Dermis microvascular lymphatic vessel endothelial cell (primary cell): ENCODE measurements around the gene PTPRR. TPM values are rescaled to one million over a fixed set of nuclear protein-coding genes. Genes with fewer than 3 reads are reported as not detected.
"Not testable (repeated sequence)": the region's sequence is repeated elsewhere in the genome, so short reads cannot be mapped to it uniquely, and the experiment has no call there.

ENCODE experiments used
- DNase-seq, 2 donors: peaks; one replicate each; pipeline versions ENCODE4 v3.0.0 to v3.0.0-alpha.2; 2010; ENCODE audit warnings: low read depth in 2 of 2
- total RNA-seq: library from RNA; depleted of rRNA; stranded (reverse); fragments of >200 nt; gene quantifications from 2 replicates; pipeline ENCODE4 v1.2.1, GENCODE V29; 2014

The PTPRR gene
- total RNA-seq, 1 donor from 2014 or later, result under 0.01 TPM

DNA sequence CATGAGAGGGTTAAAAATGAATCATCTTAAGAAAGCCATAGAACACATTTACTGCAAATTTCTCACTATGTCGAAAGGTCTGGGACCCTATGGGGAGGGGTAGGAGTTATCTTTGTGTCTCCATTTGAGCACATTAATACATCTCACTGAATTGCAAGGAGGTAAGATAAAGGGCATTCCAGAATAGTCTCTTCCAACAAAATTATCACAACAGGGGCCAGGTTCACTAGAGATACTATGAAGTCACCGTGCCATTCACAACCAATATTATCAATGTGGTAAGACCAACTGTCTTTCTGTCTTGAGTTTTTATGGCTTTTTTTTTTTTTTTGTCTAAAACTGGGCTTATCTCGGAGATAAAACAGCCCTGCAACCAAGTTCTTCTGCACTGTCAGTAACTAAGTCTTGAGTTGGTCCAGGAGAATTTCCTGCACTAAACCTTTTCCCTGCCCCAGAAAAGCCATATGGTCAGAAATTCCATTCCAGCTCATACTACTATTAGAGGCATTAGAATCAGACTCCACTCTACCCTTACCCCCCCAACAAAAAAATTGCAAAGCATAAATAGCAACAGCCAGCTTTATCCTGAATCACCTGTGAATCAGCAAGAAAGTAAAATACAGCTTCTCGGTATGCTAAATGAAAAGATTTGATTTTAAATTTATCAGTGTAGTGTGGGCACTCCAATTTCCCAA, 79.7 kb downstream of the PTPRR start:
- no peak for DNase-seq

DNA sequence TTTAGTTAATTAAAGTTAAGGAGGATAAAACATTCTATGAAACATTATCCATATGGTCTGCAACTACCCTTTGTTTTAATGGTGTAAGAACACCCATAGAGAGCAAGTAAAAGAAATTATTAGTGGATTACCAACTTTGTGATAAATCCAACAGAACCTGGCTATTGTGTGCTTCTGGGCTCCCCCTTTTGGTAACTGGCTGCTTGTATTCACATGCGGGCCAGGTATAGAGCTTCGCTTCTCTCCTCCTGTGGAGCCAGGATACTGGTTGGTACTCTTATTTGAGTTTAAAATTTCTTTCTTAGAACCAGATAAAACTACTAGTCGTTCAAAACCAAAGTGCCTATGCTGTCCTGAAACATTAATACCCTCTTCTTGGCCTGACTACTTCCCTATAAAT, 81.0 kb downstream of the PTPRR start:
- DNase-seq, result no peak

DNA sequence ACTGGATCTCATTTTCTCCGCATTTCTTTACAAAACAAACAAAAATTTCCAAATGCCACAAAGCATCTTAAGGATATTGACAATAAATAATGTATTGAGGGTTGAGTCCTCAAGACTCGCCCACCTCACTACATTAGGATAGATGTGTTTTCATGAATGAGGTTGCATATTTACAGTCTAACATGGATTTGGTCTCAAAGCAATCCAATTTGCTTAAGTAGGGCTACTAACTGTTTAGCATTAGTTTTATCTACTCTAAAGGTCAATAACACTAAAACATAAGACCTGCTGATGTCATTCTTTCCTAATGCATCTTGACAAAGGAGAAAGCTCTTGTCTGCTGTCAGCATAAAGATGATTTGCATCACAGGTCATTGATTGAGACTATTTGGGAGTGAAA, 82.4 kb downstream of the PTPRR start:
- no peak for DNase-seq

DNA sequence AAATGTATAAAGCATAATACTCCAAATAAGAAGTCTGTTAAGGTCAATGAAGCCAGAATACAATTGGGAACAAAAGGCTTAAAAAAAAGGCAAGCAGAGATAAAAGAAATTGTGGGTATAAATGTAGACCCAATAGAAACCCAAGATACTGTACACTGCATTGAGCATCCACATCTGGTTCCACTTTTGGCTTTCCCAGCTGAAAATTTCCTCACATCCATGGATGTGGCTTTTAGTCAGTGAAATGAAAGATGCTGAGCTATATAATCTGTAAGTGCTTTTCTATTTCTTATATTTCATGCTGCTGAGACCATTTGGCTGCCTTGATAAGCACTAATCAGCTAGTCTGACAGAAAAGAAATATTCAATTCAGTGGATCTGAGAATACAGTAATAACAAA, 83.5 kb downstream of the PTPRR start:
- DNase-seq, result no peak

DNA sequence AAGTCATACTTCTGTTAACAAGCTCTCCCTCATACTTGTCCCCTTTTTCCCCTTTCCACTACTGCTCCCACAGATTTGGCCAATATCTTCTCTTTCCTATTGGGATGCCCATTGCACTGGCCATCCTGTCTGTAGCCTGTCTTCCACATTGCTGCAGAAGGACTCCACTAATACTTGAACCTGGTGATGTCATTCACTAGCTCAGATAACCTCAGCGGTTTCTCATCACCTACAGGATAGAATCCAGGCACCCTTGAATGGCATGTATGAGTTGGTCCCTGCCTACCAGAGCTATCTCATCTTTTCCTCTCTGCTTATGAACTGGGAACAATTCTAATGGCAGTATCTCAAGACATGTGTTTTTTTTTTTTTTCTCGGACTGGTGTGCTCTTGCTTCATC, 84.6 kb downstream of the PTPRR start:
- DNase-seq, result no peak

DNA sequence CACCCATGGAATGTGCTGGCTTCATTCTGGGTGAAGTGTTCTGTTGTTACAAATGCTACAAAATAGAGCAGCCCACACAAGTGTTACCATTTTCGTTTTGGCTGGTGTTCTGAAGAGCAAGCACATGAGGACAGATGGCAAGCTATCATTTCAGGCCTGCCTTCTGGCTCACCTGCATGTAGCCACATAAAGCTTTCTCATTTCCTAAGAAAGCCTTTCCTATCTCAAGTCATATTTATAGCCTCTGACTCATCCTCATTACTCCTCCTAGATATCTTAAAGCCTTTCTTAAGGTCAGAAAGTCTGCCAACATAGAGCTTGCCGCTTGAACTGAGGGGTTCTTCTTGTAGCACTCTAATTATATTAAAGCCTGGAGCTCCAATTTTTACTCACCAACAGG, 89.0 kb downstream of the PTPRR start:
- no peak for DNase-seq

DNA sequence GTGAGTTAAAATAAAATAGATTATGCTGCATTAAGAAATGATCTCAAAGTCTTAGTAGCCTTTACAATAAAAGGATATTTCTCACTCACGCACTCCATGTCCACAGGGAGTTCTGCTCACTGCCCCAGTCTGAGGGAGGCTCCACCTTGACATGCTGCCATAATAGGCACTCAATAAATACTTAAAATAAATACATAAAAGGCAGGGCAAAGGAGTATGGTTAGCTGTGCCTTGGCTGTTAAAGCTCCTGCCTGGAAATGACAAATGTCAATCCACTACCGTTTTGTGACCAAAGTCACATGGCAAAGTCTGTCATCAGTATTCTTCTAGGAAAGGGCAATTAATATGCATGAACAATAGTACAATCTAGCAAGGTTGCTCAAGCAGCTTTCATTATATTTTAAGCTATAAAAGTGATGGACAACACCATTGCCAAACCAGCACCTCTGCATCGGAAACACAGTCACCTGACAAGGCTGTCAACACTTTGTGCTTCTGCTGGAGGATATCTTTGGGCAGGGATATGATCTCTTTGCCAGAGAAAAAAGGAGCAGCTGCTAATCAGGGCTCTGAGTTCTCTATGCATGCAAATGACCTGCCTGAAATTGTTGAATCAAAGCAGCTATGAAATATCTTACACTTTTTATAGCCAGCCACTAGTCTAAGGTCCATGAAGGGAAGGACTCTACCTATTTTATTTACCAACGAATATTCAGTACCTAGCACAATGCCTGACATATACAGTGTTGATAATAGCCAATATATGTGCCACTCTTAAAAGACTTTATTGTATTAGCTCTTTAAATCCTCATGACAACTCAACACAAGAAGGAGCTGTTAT, 90.1 kb downstream of the PTPRR start:
- DNase-seq, result no peak

DNA sequence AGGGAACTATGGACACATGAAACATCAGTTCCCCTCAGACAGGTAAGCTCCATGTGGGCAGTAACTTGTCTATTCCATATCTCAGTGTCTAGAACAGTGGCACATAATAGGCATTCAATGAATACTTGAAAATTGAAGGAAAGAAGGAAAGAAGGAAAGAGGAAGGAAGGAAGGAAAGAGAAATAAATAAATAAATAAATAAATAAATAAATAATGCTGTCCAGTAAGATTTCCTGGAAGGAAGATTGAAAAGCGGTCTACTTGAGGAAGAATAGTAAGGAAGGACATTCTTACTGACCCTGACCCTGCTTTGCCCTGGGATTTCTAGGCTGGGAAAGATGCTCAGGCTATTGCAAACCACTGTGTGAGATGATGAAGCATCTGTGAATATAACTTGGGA, 91.5 kb downstream of the PTPRR start:
- DNase-seq, result no peak

DNA sequence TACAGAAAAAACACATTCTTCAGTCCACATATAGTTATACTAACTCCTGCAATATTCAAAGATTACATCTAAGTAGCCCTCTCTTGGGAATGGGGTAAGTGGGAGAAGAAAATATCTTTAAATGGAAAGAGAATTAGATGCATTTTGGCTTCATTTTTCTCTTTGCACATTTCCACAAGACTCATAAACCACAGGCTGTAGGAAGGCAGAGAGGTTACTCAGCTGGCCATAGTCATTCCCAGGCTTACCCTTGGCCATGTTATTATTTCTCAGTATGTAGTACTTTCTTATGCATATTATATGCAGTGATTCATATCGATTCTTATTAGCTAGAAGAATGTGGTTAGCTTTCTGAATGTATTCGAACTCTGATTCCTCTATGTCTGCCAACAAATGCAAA, 92.2 kb downstream of the PTPRR start:
- no peak for DNase-seq

DNA sequence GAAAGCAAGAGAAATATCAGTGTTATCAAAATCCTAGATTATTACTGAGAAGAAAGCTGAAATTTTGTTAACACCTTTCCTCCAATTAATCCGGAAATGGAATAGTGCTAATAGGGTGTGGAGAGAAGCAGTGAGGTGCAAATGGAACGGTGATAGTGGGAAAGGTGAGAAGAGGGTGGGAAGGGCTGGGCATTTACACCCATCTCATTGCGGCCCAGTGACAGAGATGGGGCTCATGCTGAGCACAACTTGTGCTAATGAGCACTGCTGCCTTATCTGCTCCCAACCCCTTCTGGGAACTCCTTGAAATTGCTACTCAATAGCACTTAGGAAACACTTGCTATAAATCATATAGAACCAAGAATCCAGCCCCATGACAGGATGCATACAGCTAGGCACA, 94.4 kb downstream of the PTPRR start:
- DNase-seq, result no peak

DNA sequence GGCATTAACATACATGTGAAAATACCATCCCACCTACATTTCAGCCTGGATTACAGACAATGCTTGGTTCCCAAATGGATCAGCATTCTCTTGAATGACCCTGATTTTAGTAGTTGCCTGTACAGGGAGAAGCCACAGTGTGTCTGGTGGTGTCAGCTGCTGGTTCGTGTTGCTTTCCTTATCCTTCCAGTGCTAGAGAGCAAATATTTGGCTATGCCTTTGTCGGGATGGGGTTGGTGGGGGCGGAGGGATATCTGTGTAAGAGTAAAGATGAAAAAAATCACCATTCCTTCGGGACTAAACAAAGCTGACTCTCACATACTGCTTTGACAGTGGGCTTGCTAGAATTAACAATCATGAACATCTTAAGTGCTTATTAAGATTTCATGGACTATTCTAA, 96.0 kb downstream of the PTPRR start:
- no peak for DNase-seq

DNA sequence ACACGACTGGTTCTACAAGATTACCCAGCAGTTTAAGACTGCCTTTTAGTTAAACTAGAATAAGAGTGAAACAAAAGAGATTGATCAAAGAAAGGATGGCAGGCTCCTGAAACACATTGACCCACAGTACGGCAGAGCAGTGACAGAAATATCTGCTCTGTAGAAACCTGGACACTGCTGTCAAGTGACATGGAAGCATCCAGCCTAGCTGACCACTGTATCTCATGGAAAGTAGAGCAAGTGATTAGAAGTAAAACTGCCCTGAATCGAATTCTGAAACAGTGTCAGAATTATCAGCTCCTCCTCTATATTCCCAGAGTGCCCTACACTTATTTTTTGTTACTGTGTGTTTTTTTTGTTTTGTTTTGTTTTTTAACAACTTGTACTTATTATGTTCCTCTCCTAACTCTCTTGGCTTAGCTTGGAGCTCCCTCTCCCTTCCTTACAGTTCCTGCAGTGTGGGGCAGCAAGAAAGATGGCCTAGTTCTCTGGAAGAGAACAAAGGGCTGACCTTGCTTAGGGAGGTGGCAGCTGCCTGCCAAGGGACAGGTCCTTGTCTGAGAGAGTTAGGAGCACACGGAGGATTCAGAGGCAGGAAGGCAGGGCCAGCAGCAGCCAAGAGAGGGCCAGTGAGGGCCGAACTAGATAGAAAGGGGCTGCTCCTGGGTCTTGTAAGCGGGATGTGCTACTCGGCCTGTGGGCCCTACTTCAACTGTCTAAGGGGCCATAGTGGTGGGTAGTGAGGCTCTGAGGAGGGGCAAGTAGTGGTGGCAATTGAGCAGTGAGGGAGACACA, 97.2 kb downstream of the PTPRR start:
- DNase-seq, result no peak

DNA sequence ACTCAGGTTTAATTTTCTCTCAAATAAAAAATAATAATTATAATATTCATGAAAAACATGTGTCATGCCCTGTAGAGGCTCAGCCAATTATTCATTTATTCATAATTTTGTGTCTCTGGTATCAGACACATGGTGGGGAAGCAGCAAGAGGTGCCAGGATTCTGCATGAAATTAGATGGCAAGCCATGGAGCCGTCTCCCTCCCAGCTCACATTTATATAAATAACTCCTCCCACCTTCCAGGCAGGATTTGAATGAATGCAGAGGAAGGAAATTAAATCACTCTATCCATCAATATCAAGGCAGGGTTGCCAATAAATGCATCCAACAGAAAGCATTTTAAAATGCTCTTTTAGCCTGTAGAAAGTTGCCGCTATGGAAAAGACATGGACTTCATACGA, 98.1 kb downstream of the PTPRR start:
- peak; percentile 9 to 14 for DNase-seq

DNA sequence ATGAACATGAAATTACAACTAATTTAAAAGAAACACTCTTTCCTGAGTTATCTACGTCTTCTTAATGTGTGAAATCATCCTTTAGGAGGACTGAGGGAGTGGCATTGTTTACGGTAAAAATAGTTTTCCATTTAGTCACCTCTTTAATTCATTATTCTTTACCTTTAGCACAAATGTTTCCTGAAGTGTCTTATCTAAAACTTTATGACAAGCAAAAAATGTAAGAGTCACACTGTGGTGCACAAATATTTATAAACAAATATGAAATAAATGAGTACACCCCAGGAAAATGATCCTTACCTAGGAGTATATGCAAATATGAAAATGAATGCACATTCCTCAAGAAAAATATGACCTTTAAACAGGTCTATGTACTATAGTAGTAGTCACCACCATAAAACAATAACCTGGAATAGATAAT, 104.6 kb downstream of the PTPRR start:
- DNase-seq, result no peak

DNA sequence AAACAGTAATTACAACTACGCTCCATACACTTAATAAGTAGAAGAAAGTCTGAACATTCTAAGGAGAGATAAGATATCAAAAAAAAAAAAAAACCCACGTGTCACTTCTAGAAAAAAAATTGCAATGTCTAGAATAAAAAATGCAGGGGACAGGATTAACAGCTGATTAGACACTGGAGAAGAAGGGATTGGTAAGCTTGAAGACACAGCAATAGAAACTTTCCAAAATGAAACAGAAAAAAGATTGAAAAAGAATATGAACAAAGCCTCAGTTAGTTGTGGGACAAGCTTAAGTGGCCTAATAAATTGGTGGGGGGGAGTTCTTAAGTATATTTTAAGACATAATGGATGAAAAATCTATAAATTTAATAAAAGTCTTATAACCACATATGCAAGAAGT, 105.5 kb downstream of the PTPRR start:
- no peak for DNase-seq

DNA sequence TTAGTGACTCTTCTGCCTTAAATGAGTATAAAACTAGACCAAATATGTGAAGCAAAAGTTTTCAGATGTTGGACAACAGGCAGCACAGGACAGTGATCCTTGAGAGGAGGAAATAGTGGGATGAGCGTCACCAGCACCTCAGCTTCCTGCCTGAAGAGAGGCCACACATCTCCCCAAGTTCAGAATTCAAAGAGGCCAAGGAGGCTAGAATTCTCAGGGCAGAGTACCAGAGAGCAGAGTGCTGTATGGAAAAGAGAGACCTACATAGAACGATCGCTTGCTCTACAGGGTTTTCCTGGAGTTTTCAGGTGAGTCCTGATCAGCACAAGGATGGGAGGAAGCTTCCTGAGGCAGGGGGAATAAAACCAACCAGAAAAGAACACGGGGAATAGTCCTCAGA, 107.0 kb downstream of the PTPRR start:
- no peak for DNase-seq

DNA sequence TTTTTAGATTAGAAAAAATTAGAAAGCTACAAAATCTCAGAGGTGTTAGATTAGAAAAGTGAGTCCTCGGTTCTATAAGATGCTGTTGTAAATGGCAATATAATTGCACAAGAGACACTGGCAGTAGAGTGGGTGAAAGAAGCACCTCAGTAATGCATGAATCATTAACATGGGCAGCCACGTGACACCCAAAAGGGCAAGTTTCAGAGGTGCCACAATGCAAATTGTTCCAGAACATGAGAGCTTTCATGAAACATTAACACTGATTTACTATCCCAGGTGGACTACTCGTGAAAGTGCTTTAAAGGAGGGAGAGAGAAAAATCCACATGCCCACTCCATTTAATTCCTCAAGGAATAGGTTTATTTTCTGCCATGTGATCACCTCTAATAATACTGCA, 108.4 kb downstream of the PTPRR start:
- no peak for DNase-seq

DNA sequence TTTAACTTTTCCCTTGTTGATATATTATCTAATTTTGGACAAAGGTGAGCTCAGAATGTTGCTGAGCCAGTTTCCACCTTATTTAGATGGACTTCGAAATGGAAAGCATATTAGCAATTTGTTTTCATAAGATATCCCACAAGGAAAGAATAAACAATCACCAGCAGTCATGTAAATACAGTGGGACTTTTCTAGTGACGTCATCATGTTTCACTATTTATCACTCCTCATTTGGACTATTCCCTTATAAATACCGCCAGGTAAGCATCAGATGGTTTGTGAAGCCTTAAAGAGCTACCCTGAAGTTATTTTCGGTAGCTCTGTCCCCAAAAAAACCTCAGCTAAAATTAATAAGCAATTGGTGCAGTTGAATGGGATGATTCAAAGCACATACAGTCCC, 110.7 kb downstream of the PTPRR start:
- no peak for DNase-seq

DNA sequence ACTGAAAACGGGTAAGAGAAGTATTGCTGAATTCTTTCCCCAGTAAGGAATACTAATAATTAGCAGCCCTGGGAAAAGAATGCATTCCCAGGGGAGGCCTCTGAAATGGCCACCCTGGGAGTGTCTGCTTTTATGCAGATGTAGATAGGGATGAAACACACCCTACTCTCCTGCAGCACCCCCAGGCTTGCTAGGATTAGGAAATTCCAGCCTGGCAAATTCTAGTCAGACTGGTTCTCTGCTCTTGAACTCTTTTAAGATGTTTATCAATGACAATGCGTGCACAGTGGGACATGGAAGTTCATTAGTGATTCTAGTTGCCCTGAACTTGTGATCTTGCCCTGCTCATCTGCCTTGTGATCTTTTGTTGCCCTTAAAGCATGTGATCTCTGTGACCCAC, 112.5 kb downstream of the PTPRR start:
- DNase-seq, result not testable (repeated sequence)

DNA sequence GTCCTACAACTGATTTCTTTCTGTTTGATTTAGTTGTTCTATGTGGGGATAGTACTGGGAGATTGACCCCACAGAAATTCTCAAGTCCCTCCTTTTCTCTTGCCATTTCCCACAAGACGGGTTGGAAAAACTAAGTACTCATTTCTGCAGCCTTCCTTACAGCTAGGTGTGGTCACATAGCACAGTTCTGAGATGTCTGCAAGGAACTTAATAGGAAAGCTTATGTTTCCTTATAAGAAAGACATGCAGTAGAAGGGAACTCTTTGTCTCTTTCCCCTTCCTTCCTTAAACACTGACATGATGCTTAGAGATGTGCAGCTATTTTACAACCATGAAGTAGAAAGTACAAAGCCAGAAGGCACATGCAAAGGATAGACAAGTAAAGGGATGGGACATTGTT, 113.7 kb downstream of the PTPRR start:
- no peak for DNase-seq

DNA sequence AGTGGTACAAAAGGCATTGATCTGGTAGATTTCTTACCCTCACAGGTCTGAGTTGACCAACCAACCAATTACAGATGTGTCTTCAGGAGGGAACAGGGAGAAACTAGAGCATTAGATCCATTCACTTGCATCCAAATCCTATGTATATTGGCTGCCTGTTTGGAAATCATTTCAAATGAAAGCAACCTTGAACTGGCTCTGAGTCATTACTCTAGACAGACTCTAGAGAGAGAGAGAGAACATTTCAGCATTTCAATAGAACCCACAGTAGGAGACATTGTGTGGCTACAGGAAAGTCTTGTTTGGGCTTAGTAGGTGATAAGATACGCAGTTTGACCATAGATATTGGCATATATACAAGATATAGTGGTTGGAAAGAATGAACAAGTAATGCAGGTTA, 114.5 kb downstream of the PTPRR start:
- no peak for DNase-seq

DNA sequence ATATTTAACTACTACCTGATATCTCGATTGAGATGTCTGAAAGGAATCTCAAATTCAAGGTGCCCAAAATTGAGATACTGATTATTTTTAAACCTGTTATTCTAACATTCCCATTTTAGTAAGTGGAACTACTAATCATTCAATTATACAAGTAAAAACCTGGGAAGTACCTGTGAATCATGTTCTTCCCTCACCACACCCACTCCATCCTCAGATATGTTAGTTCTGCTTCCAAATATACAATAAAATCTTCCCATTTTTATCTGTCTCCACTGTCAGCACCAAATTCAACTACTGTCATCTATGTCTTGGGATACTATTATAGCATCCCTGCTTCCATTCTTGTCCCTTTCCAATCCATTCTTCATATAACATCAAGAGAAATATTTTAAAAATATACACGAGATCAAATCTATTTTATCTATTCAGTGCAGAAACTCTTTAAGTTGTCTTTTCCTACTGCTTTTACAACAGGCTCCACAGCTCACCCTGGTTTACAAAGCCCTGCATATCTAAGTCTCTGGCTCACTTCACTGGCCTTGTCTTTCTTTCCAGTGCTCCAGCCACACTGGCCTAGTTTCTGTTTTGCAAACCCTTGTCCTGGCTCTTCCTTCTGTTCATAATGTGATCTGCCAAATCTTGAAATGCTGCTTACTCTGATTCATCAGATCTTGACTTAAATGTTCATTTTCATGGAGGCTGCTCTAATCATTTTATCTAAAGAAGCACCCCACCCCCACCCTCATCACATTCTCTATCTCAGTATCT, 122.3 kb downstream of the PTPRR start:
- DNase-seq, result no peak
